H9 (cell line): ENCODE results near the gene OPN5. TPM values are rescaled to one million over a fixed set of nuclear protein-coding genes. Genes with fewer than 3 reads are reported as not detected.

Source experiments
- DNase-seq: peaks from one replicate; pipeline ENCODE4 v3.0.0-alpha.2; 2017
- H2AFZ ChIP-seq: one replicate; pipeline ENCODE4 v1.6.1; 2013; ENCODE audit warnings: mild to moderate bottlenecking, low read length, control low read depth, moderate library complexity
- H2AK5ac ChIP-seq: 2 replicates; pipeline ENCODE4 v1.6.1; 2013; ENCODE audit warnings: low read length, control low read depth, mixed read lengths; ENCODE audit not compliant: insufficient read length
- H2BK120ac ChIP-seq: one replicate; pipeline ENCODE4 v1.6.1; 2013; ENCODE audit warnings: low read depth, mild to moderate bottlenecking, low read length, control low read depth, inconsistent platforms; ENCODE audit not compliant: poor library complexity, severe bottlenecking
- H2BK12ac ChIP-seq: 2 replicates; pipeline ENCODE4 v1.6.1; 2013; ENCODE audit warnings: low read length, control low read depth, mixed read lengths, low read depth; ENCODE audit not compliant: insufficient read length
- H2BK15ac ChIP-seq: 2 replicates; pipeline ENCODE4 v1.6.1; 2013; ENCODE audit warnings: low read depth, low read length, control low read depth
- H2BK20ac ChIP-seq: one replicate; pipeline ENCODE4 v1.6.1; 2013; ENCODE audit warnings: low read depth, mild to moderate bottlenecking, low read length, control low read depth, inconsistent platforms; ENCODE audit not compliant: poor library complexity, severe bottlenecking
- H2BK5ac ChIP-seq: 2 replicates; pipeline ENCODE4 v1.6.1; 2013; ENCODE audit warnings: low read length, control low read depth, mixed read lengths; ENCODE audit not compliant: insufficient read length
- H3K14ac ChIP-seq: 2 replicates; pipeline ENCODE4 v1.6.1; 2013; ENCODE audit warnings: low read length, control low read depth; ENCODE audit not compliant: insufficient read depth
- H3K18ac ChIP-seq: 2 replicates; pipeline ENCODE4 v1.6.1; 2013; ENCODE audit warnings: low read depth, mild to moderate bottlenecking, mixed read lengths, low read length, control low read depth; ENCODE audit not compliant: insufficient read length
- H3K23ac ChIP-seq: 2 replicates; pipeline ENCODE4 v1.6.1; 2013; ENCODE audit warnings: low read length, control low read depth, mixed read lengths, low read depth; ENCODE audit not compliant: insufficient read length
- H3K23me2 ChIP-seq: 2 replicates; pipeline ENCODE4 v1.6.1; 2013; ENCODE audit warnings: low read depth, mild to moderate bottlenecking, mixed read lengths, low read length, control low read depth; ENCODE audit not compliant: insufficient read length, poor library complexity, severe bottlenecking
- H3K27ac ChIP-seq: 2 replicates; pipeline ENCODE4 v1.5.1; 2013; ENCODE audit warnings: low read length, control low read depth, mixed read lengths, low read depth; ENCODE audit not compliant: insufficient read length
- H3K27me3 ChIP-seq: 2 replicates; pipeline ENCODE4 v1.6.1; 2013; ENCODE audit warnings: low read length, control low read depth, inconsistent platforms; ENCODE audit not compliant: insufficient read depth
- H3K4ac ChIP-seq: 2 replicates; pipeline ENCODE4 v1.6.1; 2013; ENCODE audit warnings: low read depth, mild to moderate bottlenecking, control low read depth, inconsistent platforms, low read length, moderate library complexity
- H3K4me1 ChIP-seq: 2 replicates; pipeline ENCODE4 v1.6.1; 2013; ENCODE audit warnings: low read length, control low read depth, inconsistent platforms; ENCODE audit not compliant: insufficient read depth
- H3K4me2 ChIP-seq: 2 replicates; pipeline ENCODE4 v1.6.1; 2013; ENCODE audit warnings: low read length, control low read depth, mixed read lengths; ENCODE audit not compliant: insufficient read length, insufficient read depth
- H3K56ac ChIP-seq: 2 replicates; pipeline ENCODE4 v1.6.1; 2013; ENCODE audit warnings: low read depth, mild to moderate bottlenecking, mixed read lengths, low read length, control low read depth; ENCODE audit not compliant: insufficient read length
- H3K79me1 ChIP-seq: 2 replicates; pipeline ENCODE4 v1.6.1; 2013; ENCODE audit warnings: low read depth, mild to moderate bottlenecking, moderate library complexity, low read length, control low read depth, inconsistent platforms; ENCODE audit not compliant: insufficient read depth, poor library complexity, severe bottlenecking
- H3K79me2 ChIP-seq: 2 replicates; pipeline ENCODE4 v1.6.1; 2013; ENCODE audit warnings: low read length, control low read depth, inconsistent platforms; ENCODE audit not compliant: insufficient read depth
- H3K9ac ChIP-seq: 2 replicates; pipeline ENCODE4 v1.6.1; 2013; ENCODE audit warnings: low read length, control low read depth, mixed read lengths; ENCODE audit not compliant: insufficient read length; ENCODE audit errors: extremely low read depth
- H3K9me3 ChIP-seq: one replicate; pipeline ENCODE4 v1.6.1; 2013; ENCODE audit warnings: low read depth, low read length, inconsistent platforms; ENCODE audit not compliant: control insufficient read depth
- H3T11ph ChIP-seq: one replicate; pipeline ENCODE4 v1.6.1; 2013; ENCODE audit warnings: mild to moderate bottlenecking, low read length, control low read depth, inconsistent platforms
- H4K20me1 ChIP-seq: one replicate; pipeline ENCODE4 v1.6.1; 2013; ENCODE audit not compliant: control insufficient read depth, insufficient read length, insufficient read depth
- H4K5ac ChIP-seq: 2 replicates; pipeline ENCODE4 v1.6.1; 2013; ENCODE audit warnings: low read depth, mild to moderate bottlenecking, mixed read lengths, low read length, control low read depth; ENCODE audit not compliant: insufficient read length
- H4K8ac ChIP-seq: replicated peaks from 2 replicates; pipeline ENCODE4 v1.6.1; 2013; ENCODE audit warnings: low read length, control low read depth, mixed read lengths, low read depth; ENCODE audit not compliant: insufficient read length
- H4K91ac ChIP-seq: 2 replicates; pipeline ENCODE4 v1.6.1; 2013; ENCODE audit warnings: low read depth, mild to moderate bottlenecking, moderate library complexity, mixed read lengths, low read length, control low read depth; ENCODE audit not compliant: insufficient read length
- H3K27ac Mint-ChIP-seq, 3 experiments: 2 replicates in 2 of 3; 3 replicates in 1 of 3; pipeline ENCODE4 v1.8.0; 2020 to 2021; ENCODE audit warnings: mixed read lengths in 3 of 3, mild to moderate bottlenecking in 1 of 3, moderate library complexity in 1 of 3
- H3K27me3 Mint-ChIP-seq: 2 replicates; pipeline ENCODE4 v1.8.0; 2021; ENCODE audit warnings: low read depth, mild to moderate bottlenecking, moderate library complexity, mixed read lengths
- H3K36me3 Mint-ChIP-seq, 3 experiments: 2 replicates in 2 of 3; 3 replicates in 1 of 3; pipeline ENCODE4 v1.8.0; 2020 to 2021; ENCODE audit warnings: low read depth in 3 of 3, mixed read lengths in 3 of 3; ENCODE audit not compliant: insufficient read depth in 1 of 3
- H3K4me1 Mint-ChIP-seq, 2 experiments: 2 replicates each; pipeline ENCODE4 v1.8.0; 2020; ENCODE audit warnings: mixed read lengths in 2 of 2
- H3K4me3 Mint-ChIP-seq, 2 experiments: 2 replicates in 1 of 2; 3 replicates in 1 of 2; pipeline ENCODE4 v1.8.0; 2020 to 2021; ENCODE audit warnings: mild to moderate bottlenecking in 2 of 2, mixed read lengths in 2 of 2, moderate library complexity in 1 of 2
- H3K9me3 Mint-ChIP-seq, 2 experiments: 2 replicates in 1 of 2; 3 replicates in 1 of 2; pipeline ENCODE4 v1.8.0; 2020; ENCODE audit warnings: mild to moderate bottlenecking in 2 of 2, mixed read lengths in 2 of 2, moderate library complexity in 1 of 2
- CTCF ChIP-seq: fragments of 200-600 bp; sonication (generic); conservative IDR thresholded peaks from 3 replicates; pipeline ENCODE4 v1.8.0; 2021; ENCODE audit warnings: antibody characterized with exemption, mild to moderate bottlenecking
- WGBS: extraction: QIAGEN DNeasy Blood & Tissue Kit; methylation state at CpG from one replicate; pipeline ENCODE4 v1.1.7; 2013; ENCODE audit warnings: missing lambda C conversion rate, low lambda C conversion rate, mixed read lengths; ENCODE audit not compliant: insufficient read length; ENCODE audit errors: extremely low coverage; 5-methylcytosine and 5-hydroxymethylcytosine counted together
- total RNA-seq: library from RNA; stranded (reverse); gene quantifications from 2 replicates; pipeline ENCODE4 v1.2.1, GENCODE V29; 2021

The OPN5 gene
- total RNA-seq, 1 experiment from 2014 or later = not detected

DNA sequence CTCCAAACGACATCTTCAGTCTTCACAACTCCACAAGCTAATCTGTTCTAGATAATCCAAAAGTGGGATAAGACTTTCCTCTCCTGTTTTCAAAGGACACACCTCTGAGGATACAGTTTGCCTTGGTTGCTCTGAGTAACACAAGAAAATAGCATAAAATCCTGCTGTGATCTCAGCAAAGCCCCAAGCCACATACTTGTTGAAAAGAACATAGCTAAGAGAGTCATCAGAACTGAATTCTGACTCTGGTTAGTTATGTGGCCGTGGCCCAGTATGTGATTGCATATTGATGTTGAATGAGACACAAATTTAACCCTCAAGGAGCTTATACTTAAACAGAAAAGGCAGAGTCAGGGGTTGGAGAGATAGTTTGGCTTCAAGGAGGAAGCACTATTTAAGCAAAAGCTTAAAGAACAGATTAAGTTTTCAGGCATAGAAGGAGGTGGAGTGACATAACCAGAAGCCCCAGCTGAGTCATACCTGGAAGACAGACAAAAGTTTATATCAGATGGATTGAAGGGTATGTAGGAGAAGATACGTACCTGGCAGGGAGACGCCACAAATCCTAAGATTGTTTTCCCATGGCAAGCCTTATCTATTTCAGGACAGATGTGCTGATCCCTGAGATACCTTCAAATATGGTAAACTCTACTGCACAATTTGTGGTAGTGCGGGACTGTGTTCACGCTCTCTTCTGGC lies 41.2 kb downstream of the OPN5 start:
- Histone ChIP-seq H2AFZ (no peak overlapping the region), H2BK15ac (no peak overlapping the region), H4K5ac (no peak overlapping the region), H3K79me1 (no peaks in the 10 kb centered on the region), H4K91ac (no peak overlapping the region), H2BK5ac (no peak overlapping the region), H3K18ac (no peak overlapping the region), H3K9ac (no peak overlapping the region), H2AK5ac (no peak overlapping the region), H2BK120ac (no peak overlapping the region), H3K9me3 (no peaks in the 10 kb centered on the region), H3K23me2 (no peaks in the 10 kb centered on the region), H4K8ac (no peak overlapping the region), H3K79me2 (no peaks in the 10 kb centered on the region), H3K27me3 (no peaks in the 10 kb centered on the region), H3K56ac (no peak overlapping the region), H3T11ph (no peak overlapping the region), H3K4ac (no peak overlapping the region), H2BK12ac (no peak overlapping the region), H3K14ac (no peak overlapping the region), H4K20me1 (no peaks in the 10 kb centered on the region), H2BK20ac (no peak overlapping the region), H3K27ac (no peak overlapping the region), H3K4me1 (no peaks in the 10 kb centered on the region), H3K23ac (no peak overlapping the region), H3K4me2 (no peak overlapping the region)
- Mint-ChIP-seq H3K27me3 (peaks cover 2% of the 10 kb centered on the region; the same call in 1 of the 2 replicates), H3K4me1 (no peaks in the 10 kb centered on the region), H3K36me3 (no peaks in the 10 kb centered on the region), H3K27ac (no peak overlapping the region; a peak in 1 of 7 replicates), H3K4me3 (no peak overlapping the region), H3K9me3 (no peaks in the 10 kb centered on the region)
- no peak for TF ChIP-seq CTCF
- DNase-seq = no peak
- no CpG with 5 or more reads among the region's 6 CpGs for WGBS
